Measurements from ENCODE around the gene FAM209B.
"Not testable (repeated sequence)": the region's sequence is repeated elsewhere in the genome, so short reads cannot be mapped to it uniquely, and the experiment has no call there.

Gene FAM209B

DNA sequence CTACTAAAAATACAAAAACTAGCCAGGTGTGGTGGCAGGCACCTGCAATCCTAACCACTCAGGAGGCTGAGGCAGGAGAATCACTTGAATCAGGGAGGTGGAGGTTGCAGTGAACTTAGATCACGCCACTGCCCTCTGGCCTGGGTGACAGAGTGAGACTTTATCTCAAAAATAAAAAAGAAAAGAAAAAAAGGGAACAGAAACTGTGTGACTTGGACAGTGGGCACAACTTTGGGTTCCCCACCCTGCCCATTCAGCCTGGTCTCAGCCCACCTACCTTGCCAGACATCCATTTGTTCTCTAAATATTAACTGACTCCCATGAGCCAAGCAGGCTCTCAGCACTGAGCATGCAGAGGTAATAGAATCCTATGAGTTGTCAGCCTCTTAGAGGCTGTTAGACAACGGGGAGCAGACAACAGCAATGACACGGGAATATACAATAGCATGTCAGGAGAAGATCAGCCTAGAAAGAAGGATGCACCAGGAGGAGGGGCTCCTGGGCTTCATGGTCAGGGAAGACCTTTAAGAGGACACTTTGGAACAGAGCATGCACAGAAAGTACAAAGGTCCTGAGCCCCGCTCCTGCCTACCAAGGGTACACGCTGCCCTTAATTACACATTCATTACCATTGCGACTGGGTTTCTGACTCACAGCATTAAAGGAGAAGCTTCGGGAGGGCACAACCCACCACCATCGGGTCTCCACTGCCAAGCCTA is 20.0 kb downstream of the FAM209B start:
- DNase-seq, result peak; percentile 76
- Histone ChIP-seq H3K79me2 (ENCODE audit: low read length) (no peaks in the 10 kb centered on the region), H3K27ac (ENCODE audit: low read length) (peak overlapping the region; percentile 98)

DNA sequence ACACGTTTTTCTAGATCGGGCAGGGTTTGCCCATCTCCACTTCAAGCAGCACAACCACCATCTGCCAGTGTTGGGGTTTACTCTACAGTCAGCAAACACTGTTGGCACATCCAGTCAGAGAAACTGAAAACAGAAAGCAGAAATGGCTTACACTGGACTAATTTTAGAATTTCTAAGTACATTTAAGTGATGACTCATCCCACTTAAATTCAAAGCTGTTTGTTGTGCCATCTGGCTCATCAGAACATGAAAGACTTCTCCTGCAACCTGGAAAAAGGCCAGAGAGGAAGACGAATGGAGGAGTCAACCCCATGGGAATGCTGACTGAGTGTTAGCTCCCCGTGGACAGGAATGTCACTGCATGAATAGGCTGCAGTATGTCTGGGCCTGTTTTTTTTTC is 21.8 kb downstream of the FAM209B start:
- peak; percentile 97 for DNase-seq
- Histone ChIP-seq H3K27me3 (replicated peaks; ENCODE audit: insufficient read depth, low read length) (no peaks in the 10 kb centered on the region), H3K9ac (ENCODE audit: low read length) (peak overlapping the region; percentile 73), H3K79me2 (ENCODE audit: low read length) (no peaks in the 10 kb centered on the region), H3K9me2 (replicated peaks; ENCODE audit: insufficient read depth, low read length) (no peaks in the 10 kb centered on the region), H3K4me3 (ENCODE audit: low read length) (peak overlapping the region; percentile 16), H3K4me1 (ENCODE audit: low read length) (peaks cover 48% of the 10 kb centered on the region), H4K20me1 (ENCODE audit: insufficient read depth, low read length) (no peaks in the 10 kb centered on the region), H3K4me2 (ENCODE audit: low read depth, low read length) (peak overlapping the region; percentile 62), H3K9me3 (replicated peaks; ENCODE audit: insufficient read depth, low read length) (no peaks in the 10 kb centered on the region), H3K27ac (ENCODE audit: low read length) (peak overlapping the region; percentile 98), H3K36me3 (replicated peaks; ENCODE audit: insufficient read depth, low read length) (no peaks in the 10 kb centered on the region), H2AFZ (ENCODE audit: low read length) (no peak overlapping the region), H3F3A (ENCODE audit: insufficient read depth, low read length) (peaks cover 31% of the 10 kb centered on the region)
- TF ChIP-seq, protein P1, sequence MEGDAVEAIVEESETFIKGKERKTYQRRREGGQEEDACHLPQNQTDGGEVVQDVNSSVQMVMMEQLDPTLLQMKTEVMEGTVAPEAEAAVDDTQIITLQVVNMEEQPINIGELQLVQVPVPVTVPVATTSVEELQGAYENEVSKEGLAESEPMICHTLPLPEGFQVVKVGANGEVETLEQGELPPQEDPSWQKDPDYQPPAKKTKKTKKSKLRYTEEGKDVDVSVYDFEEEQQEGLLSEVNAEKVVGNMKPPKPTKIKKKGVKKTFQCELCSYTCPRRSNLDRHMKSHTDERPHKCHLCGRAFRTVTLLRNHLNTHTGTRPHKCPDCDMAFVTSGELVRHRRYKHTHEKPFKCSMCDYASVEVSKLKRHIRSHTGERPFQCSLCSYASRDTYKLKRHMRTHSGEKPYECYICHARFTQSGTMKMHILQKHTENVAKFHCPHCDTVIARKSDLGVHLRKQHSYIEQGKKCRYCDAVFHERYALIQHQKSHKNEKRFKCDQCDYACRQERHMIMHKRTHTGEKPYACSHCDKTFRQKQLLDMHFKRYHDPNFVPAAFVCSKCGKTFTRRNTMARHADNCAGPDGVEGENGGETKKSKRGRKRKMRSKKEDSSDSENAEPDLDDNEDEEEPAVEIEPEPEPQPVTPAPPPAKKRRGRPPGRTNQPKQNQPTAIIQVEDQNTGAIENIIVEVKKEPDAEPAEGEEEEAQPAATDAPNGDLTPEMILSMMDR (IDR thresholded peaks at IDR 0.05; ENCODE audit: low read length), result no peak
- TF ChIP-seq EZH2 (optimal IDR thresholded peaks at IDR 0.05; ENCODE audit: low read depth, low read length) (no peak), EZH2phosphoT487 (IDR thresholded peaks at IDR 0.05; ENCODE audit: low read length) (no peak)

More for the DNA sequence above, 20.0 kb downstream of the FAM209B start:
- Histone ChIP-seq H3K27me3 (replicated peaks; ENCODE audit: insufficient read depth, low read length) (no peaks in the 10 kb centered on the region), H3K9me3 (replicated peaks; ENCODE audit: insufficient read depth, low read length) (no peaks in the 10 kb centered on the region), H3K36me3 (replicated peaks; ENCODE audit: insufficient read depth, low read length) (no peaks in the 10 kb centered on the region), H4K20me1 (ENCODE audit: insufficient read depth, low read length) (no peaks in the 10 kb centered on the region), H3K4me2 (ENCODE audit: low read depth, low read length) (peak overlapping the region; percentile 47), H3K4me1 (ENCODE audit: low read length) (peaks cover 48% of the 10 kb centered on the region), H3K9ac (ENCODE audit: low read length) (peak overlapping the region; percentile 45), H3F3A (ENCODE audit: insufficient read depth, low read length) (peaks cover 31% of the 10 kb centered on the region), H3K4me3 (ENCODE audit: low read length) (no peak overlapping the region), H2AFZ (ENCODE audit: low read length) (peak overlapping the region; percentile 56), H3K9me2 (replicated peaks; ENCODE audit: insufficient read depth, low read length) (no peaks in the 10 kb centered on the region)
- TF ChIP-seq EZH2 (optimal IDR thresholded peaks at IDR 0.05; ENCODE audit: low read depth, low read length) (no peak), EZH2phosphoT487 (IDR thresholded peaks at IDR 0.05; ENCODE audit: low read length) (no peak)
- TF ChIP-seq, protein P1 (IDR thresholded peaks at IDR 0.05; ENCODE audit: low read length), result no peak

DNA sequence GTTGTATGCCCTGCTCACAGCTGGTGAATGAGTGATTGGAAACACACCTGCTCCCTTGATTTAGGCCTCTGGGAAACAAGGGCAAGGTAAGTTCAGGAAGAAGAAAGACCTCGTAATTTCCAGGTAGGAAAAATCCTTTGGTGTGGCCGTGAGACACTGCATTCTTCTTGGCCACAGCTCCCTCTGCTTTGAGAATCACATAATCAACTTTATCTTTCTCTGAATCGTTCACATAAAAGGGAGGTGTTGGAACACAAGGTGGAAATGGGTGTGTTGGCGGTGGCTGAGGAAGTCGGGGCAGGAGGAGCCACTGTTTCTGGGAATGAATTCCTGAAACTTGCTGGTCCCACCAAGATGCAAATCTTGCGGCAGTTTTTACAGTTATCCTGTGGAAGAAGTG is 25.9 kb downstream of the FAM209B start:
- H3K27me3 ChIP-seq (replicated peaks; ENCODE audit: insufficient read depth, low read length), result no peaks in the 10 kb centered on the region
- H2AFZ ChIP-seq (ENCODE audit: low read length), result no peak overlapping the region
- H3K9ac ChIP-seq (ENCODE audit: low read length), result no peak overlapping the region
- H3K4me2 ChIP-seq (ENCODE audit: low read depth, low read length), result no peak overlapping the region
- no peaks in the 10 kb centered on the region for H3K9me3 ChIP-seq (replicated peaks; ENCODE audit: insufficient read depth, low read length)
- H4K20me1 ChIP-seq (ENCODE audit: insufficient read depth, low read length), result no peaks in the 10 kb centered on the region
- peaks cover 18% of the 10 kb centered on the region for H3F3A ChIP-seq (ENCODE audit: insufficient read depth, low read length)
- H3K4me3 ChIP-seq (ENCODE audit: low read length), result no peak overlapping the region
- TF ChIP-seq EZH2 (optimal IDR thresholded peaks at IDR 0.05; ENCODE audit: low read depth, low read length), result no peak
- no peak for TF ChIP-seq EZH2phosphoT487 (IDR thresholded peaks at IDR 0.05; ENCODE audit: low read length)
- TF ChIP-seq, protein P1 (IDR thresholded peaks at IDR 0.05; ENCODE audit: low read length), result no peak
- no peak for DNase-seq
- peaks cover 23% of the 10 kb centered on the region for H3K4me1 ChIP-seq (ENCODE audit: low read length)
- no peaks in the 10 kb centered on the region for H3K9me2 ChIP-seq (replicated peaks; ENCODE audit: insufficient read depth, low read length)
- H3K27ac ChIP-seq (ENCODE audit: low read length), result no peak overlapping the region
- no peaks in the 10 kb centered on the region for H3K79me2 ChIP-seq (ENCODE audit: low read length)
- no peaks in the 10 kb centered on the region for H3K36me3 ChIP-seq (replicated peaks; ENCODE audit: insufficient read depth, low read length)

DNA sequence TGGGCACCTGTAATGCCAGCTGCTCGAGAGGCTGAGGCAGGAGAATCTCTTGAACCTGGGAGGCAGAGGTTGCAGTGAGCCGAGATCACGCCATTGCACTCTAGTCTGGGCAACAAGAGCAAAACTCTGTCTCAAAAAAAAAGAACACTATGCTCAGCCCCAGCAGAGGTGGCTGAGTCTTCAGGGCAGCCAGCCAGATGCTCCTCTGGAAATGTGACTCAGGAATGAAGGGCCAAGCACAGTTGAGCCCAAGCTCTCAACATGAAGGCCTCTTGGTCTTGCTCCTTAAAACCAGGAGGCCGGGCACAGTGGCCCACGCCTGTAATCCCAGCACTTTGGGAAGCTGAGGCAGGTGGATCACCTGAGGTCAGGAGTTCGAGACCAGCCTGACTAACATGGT is 31.5 kb downstream of the FAM209B start:
- H2AFZ ChIP-seq (ENCODE audit: low read length); H3K9me2 ChIP-seq (replicated peaks; ENCODE audit: insufficient read depth, low read length); H3K27ac ChIP-seq (ENCODE audit: low read length); H3K9me3 ChIP-seq (replicated peaks; ENCODE audit: insufficient read depth, low read length); H3F3A ChIP-seq (ENCODE audit: insufficient read depth, low read length); H3K4me1 ChIP-seq (ENCODE audit: low read length); H3K4me3 ChIP-seq (ENCODE audit: low read length); DNase-seq; H3K9ac ChIP-seq (ENCODE audit: low read length); H3K79me2 ChIP-seq (ENCODE audit: low read length); H3K4me2 ChIP-seq (ENCODE audit: low read depth, low read length); H3K27me3 ChIP-seq (replicated peaks; ENCODE audit: insufficient read depth, low read length); H4K20me1 ChIP-seq (ENCODE audit: insufficient read depth, low read length); H3K36me3 ChIP-seq (replicated peaks; ENCODE audit: insufficient read depth, low read length): not testable (repeated sequence)
